ENCODE measurements around the gene CANT1.

DNA sequence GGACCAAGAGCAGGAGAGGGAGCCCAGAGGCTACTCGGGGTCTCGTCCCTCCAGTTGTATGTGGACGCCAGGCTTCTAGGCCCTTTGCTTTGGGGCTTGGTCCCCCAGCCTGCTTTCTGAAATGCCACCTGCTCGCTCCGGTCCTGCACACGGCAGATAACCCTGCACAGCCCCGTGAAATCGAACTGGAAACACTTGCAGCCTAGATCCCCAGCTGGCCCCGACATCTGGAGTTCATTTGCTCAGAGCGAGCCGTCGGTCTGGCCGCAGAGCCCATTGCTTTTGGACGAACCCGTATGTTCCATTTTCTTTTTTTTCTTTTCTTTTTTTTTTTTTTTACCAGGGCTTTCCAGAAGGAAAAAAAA lies 37.3 kb upstream of the CANT1 start:
- TF ChIP-seq RXRA (IDR thresholded peaks at IDR 0.05), result no peak
- TF ChIP-seq, protein P1, sequence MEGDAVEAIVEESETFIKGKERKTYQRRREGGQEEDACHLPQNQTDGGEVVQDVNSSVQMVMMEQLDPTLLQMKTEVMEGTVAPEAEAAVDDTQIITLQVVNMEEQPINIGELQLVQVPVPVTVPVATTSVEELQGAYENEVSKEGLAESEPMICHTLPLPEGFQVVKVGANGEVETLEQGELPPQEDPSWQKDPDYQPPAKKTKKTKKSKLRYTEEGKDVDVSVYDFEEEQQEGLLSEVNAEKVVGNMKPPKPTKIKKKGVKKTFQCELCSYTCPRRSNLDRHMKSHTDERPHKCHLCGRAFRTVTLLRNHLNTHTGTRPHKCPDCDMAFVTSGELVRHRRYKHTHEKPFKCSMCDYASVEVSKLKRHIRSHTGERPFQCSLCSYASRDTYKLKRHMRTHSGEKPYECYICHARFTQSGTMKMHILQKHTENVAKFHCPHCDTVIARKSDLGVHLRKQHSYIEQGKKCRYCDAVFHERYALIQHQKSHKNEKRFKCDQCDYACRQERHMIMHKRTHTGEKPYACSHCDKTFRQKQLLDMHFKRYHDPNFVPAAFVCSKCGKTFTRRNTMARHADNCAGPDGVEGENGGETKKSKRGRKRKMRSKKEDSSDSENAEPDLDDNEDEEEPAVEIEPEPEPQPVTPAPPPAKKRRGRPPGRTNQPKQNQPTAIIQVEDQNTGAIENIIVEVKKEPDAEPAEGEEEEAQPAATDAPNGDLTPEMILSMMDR (IDR thresholded peaks at IDR 0.05; ENCODE audit: low read depth, low read length, missing input control), result no peak
- TF ChIP-seq, protein P2, sequence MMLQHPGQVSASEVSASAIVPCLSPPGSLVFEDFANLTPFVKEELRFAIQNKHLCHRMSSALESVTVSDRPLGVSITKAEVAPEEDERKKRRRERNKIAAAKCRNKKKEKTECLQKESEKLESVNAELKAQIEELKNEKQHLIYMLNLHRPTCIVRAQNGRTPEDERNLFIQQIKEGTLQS (IDR thresholded peaks at IDR 0.05), result no peak
- TF ChIP-seq, protein P3, sequence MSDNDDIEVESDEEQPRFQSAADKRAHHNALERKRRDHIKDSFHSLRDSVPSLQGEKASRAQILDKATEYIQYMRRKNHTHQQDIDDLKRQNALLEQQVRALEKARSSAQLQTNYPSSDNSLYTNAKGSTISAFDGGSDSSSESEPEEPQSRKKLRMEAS (IDR thresholded peaks at IDR 0.05), result no peak
- no peak for TF ChIP-seq JUND (IDR thresholded peaks at IDR 0.05)
- TF ChIP-seq RAD21 (IDR thresholded peaks at IDR 0.05), result no peak
- no peak for TF ChIP-seq GABPA (IDR thresholded peaks at IDR 0.05 in 1 of 2, conservative IDR thresholded peaks at IDR 0.05 in 1 of 2)
- TF ChIP-seq TAF1 (conservative IDR thresholded peaks at IDR 0.05), result no peak

Measured in liver (tissue), 3 donors.